HCEC 1CT (cell line): ENCODE data around the gene UBE2D3.
"Not testable (repeated sequence)": the region's sequence is repeated elsewhere in the genome, so short reads cannot be mapped to it uniquely, and the experiment has no call there.

Experiments used
- DNase-seq: peaks from one replicate; pipeline ENCODE4 v3.0.0-alpha.2; 2017

Gene UBE2D3

DNA sequence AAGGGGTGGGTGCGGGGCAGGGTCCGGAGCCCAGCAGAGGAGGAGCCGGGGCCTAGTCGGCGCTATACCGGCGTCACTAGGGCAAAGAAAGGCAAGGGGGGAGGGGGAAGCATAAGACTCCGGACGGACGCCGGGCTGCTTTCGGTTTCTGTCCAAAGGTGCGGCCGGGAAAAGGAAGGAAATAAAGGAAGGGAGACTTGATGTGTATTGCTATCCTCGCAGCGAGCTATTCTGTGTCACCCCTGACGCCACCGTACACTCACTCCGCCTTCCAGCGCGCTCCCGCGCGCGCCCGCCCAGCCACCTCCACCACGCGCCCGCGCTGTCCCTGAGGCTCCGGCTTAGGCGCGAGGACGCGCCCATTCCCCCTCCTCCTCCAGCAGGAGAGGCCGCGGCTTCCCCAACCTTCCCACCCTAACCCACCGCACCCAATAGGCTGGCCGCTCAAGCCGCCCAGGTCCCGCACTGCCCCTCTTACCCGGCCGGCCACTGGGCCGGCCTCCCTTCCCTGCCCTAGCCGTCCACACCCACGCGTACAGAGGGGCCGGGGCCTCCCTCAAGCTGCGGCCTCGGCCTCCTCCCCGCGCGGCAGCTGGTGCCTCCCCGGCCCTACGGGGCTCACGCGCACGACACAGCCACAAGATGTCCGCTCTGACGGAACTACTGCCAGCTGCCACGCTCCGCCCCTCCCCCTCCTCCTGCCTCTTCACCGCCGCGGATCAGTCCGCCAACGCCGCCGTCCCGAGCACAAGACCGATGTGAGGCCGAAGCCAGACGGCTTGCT lies at the start of gene UBE2D3:
TSS of gene UBE2D3 (minus strand) at position 662 of the 784 bp plus-strand sequence. CDS start 1,043 bp downstream, outside the sequence.
- peak; percentile 74 for DNase-seq

DNA sequence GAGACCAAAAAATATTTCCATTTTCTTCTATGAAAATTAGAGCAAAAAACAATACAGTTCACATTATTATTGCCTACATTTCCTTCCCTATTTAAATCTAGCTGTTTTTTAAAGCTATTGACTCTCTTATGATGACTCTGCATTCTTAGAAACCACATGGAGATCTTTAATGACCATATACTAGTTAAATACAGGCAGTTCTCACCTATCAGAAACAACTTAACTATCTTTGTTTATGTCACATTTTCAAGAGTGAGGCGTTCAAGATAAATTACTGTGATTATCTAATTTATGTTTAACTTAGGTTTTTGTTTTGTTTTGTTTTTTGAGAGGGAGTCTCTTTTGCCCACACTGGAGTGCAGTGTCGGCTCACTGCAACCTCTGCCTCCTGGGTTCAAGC lies 44.4 kb upstream of the UBE2D3 start:
- no peak for DNase-seq

DNA sequence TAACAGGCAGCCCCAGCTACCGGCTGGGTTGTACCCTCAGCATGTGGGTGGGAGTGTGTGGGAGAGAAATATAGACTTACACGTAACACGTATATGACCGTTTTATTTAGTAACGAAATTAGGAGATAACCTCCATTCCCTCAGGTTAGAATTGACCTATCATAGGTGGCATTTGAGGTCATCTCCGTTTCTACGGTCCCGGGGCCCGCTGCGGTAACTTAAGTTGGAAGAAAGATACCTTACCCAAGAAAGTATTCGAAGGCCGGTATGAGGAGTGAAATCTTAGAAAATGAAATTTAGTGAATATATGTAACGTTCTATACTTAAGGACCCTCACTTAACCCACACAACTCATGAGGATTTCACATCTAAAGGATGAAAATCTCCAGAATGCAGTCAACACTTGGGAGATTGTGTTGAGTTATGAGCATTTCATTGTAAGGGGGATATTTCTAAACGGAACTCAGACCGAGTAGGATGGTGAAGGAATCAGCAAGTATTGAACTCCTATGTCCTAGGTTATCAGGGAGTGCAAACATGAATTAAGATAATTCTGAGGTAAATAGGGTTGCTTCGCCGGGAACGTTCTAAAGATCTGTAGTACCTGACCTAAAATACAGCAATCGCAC lies 42.3 kb upstream of the UBE2D3 start:
- no peak for DNase-seq

DNA sequence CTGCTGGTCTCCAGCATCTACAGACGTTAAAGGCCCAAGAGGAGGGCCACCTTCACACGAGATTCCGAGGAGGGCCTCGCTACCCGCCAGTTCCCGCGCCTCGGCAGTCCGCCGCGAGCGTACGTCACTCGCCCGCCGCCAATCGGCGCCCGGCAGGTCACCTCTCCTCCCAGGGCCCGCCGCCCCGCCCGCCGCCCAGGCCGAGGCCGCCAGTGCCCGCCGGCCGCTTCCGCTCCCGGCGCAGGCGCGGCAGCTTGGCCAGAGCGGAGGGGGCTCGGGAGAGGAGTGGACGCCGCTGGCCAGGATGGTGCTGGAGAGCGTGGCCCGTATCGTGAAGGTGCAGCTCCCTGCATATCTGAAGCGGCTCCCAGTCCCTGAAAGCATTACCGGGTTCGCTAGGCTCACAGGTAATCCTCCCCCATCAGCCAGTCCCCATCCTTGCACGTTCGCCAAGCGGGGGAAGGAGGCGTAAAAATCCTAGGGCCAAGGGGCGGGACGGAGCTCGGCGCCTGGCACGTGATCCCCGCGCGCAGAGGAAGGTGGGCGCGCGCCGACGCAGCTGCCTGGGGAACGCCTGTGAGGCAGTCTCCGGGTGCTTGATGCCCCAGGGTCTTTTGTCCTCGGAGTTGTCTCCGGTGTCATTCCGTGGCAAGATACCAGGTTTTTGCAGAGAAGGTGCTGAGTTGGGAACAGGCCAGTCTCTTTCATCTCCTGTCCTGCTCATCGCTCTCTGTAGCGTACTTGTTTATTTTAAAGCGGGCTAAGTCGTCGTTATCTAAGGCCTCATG lies 41.6 kb upstream of the UBE2D3 start, which contains the start of gene CISD2:
TSS of gene CISD2 (plus strand) at position 212 of the 788 bp plus-strand sequence. CDS start at position 305, 93 bp downstream.
- DNase-seq, result peak; percentile 81

DNA sequence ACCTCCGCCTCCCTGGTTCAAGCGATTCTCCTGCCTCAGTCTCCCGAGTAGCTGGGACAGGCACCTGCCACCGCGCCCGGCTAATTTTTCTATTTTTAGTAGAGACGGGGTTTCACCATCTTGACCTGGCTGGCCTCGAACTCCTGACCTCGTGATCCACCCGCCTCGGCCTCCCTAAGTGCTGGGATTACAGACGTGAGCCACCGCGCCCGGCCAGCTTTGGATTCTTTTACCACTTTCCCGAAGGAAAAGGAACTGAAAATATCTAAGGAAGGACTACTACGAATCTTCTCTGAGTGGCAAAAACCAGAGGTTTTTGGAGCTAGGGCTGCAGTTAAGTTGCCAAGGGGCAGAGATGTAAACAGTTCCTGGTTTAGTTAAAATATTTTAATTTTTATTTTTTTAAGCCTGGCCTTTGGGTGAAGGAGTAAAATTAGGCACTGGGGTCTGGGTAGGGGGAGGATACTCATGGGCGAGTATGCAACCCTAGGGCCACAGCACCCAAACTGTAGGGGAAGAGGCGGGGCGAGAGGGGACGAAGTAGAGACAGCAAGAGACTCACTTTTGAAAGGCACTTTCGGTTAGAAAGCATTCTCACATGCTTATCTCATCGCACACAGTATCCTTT lies 40.9 kb upstream of the UBE2D3 start:
- DNase-seq, result no peak

DNA sequence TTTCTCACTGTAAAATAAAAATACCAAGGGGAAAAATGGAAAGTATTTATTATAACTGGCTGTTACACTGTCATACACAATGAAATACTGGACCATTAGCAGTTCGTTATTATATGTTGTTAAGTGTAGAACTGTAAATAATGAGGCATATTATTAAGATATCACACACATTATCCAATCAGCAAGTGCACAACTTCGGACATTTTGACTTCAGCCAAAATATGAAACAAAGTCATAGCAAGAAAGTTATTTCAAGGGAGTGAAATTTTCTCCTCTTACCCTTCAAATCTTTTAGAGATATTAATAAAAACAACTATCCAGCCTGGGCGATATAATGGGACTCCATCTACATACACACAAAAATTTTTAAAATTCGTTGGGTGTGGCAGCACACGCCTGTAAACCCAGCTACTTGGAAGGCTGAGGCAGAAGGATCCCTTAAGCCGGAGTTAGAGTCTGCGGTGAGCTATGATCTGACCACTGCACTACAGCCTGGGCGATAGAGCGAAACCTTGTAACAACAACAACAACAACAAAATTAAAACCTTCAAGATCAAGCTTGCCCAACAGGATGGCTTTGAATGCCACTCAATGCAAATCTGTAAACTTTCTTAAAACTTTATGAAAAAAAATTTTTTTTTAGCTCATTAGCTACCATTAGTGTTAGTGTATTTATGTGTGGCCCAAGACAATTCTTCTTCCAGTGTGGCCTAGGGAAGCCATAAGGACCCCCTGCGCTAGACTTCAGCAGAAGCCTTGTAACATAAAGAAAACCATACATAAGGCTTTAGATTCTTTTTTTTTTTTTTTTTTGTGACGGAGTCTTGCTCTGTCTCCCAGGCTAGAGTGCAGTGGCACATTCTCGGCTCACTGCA lies 40.2 kb upstream of the UBE2D3 start:
- DNase-seq, result no peak

DNA sequence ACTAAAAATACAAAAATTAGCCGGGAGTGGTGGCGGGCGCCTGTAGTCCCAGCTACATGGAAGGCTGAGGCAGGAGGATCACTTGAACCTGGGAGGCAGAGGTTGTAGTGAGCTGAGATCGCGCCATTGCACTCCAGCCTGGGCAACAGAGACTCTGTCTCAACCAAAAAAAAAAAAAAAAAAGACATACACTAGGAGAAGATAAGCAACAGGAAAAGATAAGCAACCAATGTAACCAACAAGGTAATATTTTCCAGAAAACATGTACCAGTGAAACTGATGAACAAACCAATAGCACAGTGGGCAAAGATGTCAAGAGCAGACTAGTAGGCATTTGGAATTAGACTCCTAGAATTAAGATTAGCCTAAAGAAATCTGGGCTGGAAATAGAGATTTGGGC lies 38.0 kb upstream of the UBE2D3 start:
- DNase-seq, result not testable (repeated sequence)

DNA sequence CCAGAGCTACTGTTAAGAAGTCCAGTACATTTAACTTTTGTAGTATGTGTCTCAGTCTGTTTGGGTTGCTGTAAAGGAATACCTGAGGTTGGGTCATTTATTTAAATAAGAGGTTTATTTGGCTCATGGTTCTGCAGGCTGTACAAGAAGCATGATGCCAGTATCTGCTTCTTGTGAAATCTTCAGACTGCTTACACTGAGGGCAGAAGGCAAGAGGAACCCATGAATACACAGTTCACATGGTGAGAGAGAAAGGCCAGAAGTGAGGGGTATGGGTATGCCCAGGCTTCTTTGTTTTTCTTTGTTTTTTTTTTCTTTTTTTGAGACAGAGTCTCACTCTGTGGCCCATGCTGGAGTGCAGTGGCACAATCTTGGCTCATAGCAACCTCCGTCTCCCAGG lies 35.4 kb upstream of the UBE2D3 start:
- DNase-seq, result no peak

DNA sequence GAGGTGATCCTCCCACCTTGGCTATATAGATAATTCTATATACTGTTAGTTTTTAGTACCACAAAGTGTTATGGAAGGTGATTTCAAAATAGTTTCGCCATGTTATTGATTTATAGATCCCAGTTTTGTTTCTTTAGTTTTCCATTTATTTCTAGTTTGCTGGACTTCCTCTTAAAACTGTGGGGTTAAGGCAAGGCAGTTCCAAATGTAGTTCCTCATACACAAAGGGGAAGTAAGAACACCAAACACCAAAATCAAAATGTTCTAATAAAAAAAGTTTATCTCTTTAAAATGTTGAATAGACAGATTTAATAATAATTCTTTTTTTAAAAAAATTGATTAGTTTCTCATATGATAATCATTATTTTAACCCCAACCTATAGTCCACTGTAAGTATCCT lies 34.7 kb upstream of the UBE2D3 start:
- no peak for DNase-seq

DNA sequence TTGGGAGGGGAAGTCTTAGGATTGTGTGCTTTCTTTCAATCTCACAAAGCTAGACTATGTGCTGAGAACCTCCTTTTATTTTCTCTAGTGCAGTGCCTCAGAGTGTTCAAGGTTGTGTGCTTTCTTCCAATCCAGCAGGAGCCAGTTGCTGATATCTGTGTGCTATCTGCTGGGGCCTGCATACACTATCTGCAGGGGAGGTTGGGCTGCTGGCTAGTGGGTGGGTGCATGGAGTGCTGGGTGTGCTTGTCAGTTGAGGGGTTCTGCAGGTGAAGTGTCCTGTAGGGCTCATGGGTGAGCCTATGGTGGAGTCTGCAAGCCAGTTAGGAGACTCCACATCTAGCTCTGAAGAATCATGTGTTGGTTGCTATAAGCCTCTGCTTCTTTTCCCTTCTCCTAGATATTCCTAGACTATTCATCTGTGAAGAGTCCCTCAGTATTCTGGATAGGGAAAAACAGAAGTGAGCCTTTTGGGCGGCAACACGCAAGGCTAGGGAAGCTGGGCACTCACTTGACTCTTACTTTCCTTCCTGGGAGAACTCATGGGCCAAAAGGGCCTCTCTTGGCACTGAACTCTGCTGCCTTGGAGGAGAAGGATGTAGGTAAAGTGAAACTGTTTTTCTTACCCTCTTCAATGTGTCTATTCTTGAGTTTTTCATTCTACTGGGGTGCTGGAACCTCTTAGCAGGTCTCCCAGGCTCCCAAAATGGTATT lies 33.4 kb upstream of the UBE2D3 start:
- DNase-seq, result no peak

DNA sequence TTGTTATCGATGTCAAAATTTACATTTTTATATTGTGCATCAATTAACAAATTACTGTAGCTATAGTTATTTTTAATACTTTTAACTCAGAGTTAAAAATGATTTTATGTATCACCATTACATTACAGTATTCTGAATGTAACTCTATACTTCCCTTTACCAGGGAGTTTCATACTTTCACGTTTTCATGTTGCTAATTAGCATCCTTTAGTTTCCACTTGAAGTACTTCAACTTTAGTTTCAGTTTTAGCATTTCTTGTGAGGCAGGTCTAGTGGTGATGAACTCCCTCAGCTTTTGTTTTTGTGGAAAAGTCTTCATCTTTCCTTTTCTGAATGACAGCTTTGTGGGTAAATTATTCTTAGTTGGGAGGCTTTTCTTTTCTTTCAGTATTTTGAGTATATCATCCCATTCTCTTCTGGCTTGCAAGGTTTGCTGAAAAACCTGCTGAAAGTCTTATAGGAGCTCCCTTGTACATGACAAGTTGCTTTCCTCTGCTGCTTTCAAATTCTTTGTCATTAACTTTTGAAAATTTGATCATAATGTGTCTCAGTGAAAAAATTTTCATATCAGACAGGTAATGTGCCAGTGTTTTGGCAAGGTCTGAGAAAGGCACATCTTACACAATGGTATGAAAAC lies 31.6 kb upstream of the UBE2D3 start:
- DNase-seq, result no peak

DNA sequence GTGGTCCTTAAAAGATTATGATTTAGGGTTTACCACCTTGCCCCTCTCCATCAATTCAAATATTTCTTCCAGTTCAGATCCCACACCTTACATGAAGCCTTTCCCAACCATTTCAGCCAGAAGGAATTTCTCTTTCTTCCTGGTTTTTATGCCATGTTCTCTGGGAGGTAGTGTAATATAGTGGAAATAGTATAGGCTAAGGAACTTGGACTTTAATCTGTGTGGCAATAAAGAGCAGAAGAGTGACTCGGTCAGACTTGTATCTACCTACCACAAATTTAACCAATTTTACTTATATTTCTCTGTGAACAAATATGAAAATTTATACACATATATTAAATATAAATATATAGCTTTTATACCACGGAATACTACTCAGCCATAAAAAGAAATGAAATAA lies 23.0 kb upstream of the UBE2D3 start:
- DNase-seq, result no peak

DNA sequence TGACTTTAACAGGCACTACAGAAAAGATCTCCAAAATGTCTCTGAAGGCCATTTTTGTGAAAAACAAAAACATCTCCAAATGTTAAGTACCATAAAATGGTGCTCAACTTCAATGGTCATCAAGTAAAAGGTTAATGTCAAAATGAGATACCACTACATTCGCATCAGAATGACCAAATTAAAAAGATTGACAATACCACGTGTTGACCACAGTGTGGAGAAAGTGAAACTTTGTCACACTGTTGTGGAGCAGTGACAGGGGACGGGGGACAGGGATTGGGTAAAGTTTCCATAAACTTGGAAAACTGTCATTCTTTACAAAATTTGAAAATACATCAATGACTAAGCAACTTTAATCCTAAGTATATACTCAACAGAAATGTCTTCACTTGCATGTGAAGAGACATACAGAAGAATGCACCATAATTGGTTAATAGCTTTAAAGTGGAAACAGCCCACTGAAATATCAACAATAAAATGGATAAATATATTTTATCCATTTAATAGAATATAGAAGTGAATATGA lies 22.3 kb upstream of the UBE2D3 start:
- DNase-seq, result no peak

DNA sequence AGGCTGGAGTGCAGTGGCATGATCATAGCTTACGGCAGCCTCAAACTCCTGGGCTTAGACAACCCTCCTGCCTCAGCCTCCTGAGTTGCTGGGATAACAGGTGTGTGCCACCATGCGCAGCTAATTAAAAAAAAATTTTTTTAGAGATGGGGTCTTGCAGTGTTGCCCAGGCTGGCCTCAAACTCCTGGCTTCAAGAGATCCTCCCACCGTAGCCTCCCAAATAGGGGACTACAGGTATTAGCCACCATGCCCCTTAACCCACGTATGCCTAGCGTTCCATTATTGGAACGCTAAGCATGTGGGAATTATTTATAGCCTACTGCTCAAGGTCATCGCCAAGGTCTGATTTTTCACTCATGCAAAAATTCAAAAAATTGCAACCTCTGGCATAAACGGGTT lies 20.3 kb upstream of the UBE2D3 start:
- DNase-seq, result no peak

DNA sequence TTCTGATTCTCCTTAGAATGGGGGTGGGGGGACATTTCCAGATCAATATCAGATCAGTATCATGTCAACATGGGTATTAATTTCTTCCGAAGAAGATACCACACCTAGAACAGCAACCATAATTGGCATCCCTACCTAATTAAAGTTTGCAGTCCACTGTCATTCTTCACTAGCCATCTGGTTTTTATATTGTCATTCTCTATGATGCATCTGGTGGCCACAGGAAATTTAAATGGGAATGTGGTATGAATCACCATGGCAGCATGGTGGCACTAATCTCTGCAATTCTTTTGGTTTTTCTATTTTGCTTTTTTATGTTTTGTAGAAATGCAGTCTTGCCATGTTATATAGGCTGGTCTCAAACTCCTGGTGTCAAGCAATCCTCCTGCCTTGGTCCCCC lies 16.6 kb upstream of the UBE2D3 start:
- DNase-seq, result no peak

DNA sequence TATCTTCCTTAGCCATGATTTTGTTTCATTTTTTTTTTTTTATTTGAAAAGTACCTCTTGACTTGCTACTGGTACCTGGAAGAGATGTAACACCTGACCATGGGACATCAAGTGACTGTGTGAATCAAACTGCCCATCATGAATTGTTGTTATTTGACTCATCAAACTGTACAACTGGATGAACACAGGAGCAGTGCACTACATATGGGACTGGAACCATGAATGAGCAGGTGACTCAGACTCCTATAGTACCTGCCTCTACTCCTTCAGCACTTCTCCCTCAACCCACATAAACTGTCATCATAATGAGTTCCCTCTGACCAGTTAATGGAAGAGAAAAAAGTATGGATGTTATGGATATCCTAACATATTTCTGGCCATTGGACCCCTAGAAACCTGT lies 15.9 kb upstream of the UBE2D3 start:
- DNase-seq, result no peak

DNA sequence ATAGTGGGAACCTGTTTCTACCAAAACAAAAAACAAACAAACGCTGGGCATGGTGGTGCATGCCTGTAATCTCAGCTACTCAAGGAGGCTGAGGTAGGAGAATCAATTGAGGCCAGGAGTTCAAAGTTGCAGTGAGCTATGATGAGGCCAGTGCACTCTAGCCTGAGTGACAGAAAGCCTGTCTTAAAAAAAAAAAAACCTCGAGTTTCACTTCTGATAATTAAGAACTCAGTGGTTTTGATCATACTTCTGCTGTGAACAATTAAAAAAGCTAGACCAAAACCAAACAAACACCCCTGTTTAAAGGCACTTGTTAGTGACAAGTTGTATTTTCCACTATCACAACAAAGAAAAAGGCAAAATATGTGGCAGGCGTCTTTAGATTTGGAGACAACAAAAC lies 15.0 kb upstream of the UBE2D3 start:
- DNase-seq, result no peak

DNA sequence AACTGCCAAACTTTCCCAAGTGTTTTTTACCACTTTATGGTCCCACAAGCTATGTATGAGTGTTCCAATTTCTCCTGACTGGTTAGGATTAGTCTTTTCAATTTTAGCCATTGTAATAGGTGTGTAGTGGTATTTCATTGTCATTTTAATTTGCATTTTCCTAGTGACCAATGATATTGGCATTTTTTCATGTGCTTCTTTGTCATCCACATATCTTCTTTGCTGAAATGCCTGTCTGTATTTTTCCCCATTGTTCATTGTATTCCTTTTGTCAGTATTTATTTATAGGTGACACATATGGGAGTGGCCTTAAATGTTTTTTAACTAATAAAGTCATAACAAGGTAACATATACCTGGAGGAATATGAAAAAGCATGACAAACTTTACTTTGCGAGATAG lies 9.2 kb upstream of the UBE2D3 start:
- no peak for DNase-seq

DNA sequence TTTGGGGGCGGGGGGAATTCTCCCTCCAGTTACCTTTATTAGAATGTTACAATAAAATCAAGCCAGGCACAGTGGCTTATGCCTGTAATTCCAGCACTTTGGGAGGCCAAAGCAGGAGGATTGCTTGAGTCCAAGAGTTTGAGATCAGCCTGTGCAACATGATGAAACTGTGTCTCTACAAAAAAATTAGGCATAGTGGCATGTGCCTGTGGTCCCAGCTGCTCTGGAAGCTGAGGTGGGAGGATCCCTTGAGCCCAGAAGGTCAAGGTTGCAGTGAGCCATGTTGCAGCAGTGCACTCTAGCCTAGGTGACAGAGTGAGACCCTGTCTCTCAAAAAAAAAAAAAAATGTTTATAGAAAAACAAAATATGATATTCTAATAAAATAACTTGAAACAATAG lies 5.3 kb upstream of the UBE2D3 start:
- DNase-seq, result no peak

DNA sequence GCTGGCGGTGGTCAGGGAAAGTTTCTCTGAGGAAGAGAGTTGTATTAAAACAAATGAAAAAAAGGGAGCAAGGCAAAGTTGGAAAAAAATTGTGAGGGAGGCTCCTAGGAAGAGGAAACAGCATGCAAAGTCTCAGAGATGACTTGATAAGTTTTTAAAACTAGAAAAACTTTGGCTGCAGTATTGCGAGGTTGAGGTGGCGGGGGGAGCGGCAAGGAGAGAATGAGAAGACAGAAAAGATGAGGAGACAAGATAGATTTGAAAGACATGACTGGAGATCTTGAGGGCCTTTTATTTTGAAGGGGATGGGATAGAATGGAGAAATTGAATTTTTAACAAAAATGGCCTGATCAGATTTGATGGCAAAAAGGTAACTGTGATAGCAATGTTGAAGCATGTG lies 4.8 kb upstream of the UBE2D3 start:
- no peak for DNase-seq

DNA sequence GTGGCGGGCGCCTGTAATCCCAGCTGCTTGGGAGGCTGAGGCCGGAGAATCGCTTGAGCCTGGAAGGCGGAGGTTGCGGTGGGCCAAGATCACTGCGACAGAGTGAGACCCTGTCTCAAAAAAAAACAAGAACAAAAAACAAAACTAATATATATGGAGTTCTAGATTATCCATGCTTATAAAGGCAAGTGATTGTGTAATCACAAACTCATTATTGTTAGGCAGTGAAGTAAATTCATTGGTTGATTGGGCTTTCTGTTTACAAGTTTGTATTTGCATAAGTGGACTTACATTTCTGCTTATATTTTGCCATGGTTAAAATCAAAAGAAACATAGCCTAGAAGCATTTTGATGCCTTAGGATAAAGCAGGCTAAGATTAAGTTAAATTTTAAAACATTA lies 2.5 kb upstream of the UBE2D3 start:
- no peak for DNase-seq
